HG03045 (cell line): ENCODE results near the gene KRTAP10-1.

Experiments used
- ATAC-seq: cut with Tn5 transposase; IDR thresholded peaks from one replicate; pipeline ENCODE4 v1.9.1; 2021; ENCODE audit warnings: mild to moderate bottlenecking, moderate library complexity; ENCODE audit not compliant: unreplicated experiment

KRTAP10-1 gene

GRCh38 chr21:44549525-44550211 lies 9.7 kb upstream of the KRTAP10-1 start:
- no peak for ATAC-seq

- no peak for ATAC-seq
These were observed 8.9 kb upstream of the KRTAP10-1 start for GRCh38 chr21:44548922-44549321.

GRCh38 chr21:44548381-44548780 lies 8.4 kb upstream of the KRTAP10-1 start:
- no peak for ATAC-seq

- ATAC-seq: no peak
These were observed 7.8 kb upstream of the KRTAP10-1 start for GRCh38 chr21:44547656-44548331.

GRCh38 chr21:44544566-44544965 lies 4.6 kb upstream of the KRTAP10-1 start:
- no peak for ATAC-seq

- no peak for ATAC-seq
These were observed 2.7 kb upstream of the KRTAP10-1 start for GRCh38 chr21:44542716-44543115.

- ATAC-seq: no peak
These were observed 820 bp upstream of the KRTAP10-1 start for GRCh38 chr21:44540741-44541288.

GRCh38 chr21:44539046-44539445 lies 949 bp downstream of the KRTAP10-1 start:
- ATAC-seq: no peak

- ATAC-seq: no peak
These were observed 1.8 kb downstream of the KRTAP10-1 start for GRCh38 chr21:44537930-44538911.

GRCh38 chr21:44535963-44536362 lies 4.0 kb downstream of the KRTAP10-1 start:
- ATAC-seq: no peak

- no peak for ATAC-seq
These were observed 5.3 kb downstream of the KRTAP10-1 start for GRCh38 chr21:44534688-44535087.

- ATAC-seq: no peak
These were observed 5.9 kb downstream of the KRTAP10-1 start for GRCh38 chr21:44533891-44534627.

GRCh38 chr21:44533121-44533890 lies 6.7 kb downstream of the KRTAP10-1 start:
- no peak for ATAC-seq

- ATAC-seq: no peak
These were observed 7.3 kb downstream of the KRTAP10-1 start for GRCh38 chr21:44532712-44533111.

GRCh38 chr21:44531606-44532564 lies 8.1 kb downstream of the KRTAP10-1 start:
- ATAC-seq: no peak

- ATAC-seq: no peak
These were observed 8.9 kb downstream of the KRTAP10-1 start for GRCh38 chr21:44530903-44531605.

- ATAC-seq: no peak
These were observed 9.6 kb downstream of the KRTAP10-1 start for GRCh38 chr21:44530221-44530902.
